AML-193 (cell line): ENCODE measurements around the gene ZNRF1.
"Not testable (repeated sequence)": the region's sequence is repeated elsewhere in the genome, so short reads cannot be mapped to it uniquely, and the experiment has no call there.

Experiments
- DNase-seq, 2 experiments: peaks; one replicate each; lab custom pipeline; 2025; lab: John Stamatoyannopoulos, UW

ZNRF1 gene

GRCh38 chr16:75002474-75002873 lies 3.6 kb downstream of the ZNRF1 start:
- DNase-seq = no peak

GRCh38 chr16:75003931-75004330 lies 5.1 kb downstream of the ZNRF1 start:
- DNase-seq = no peak

GRCh38 chr16:75004460-75004859 lies 5.6 kb downstream of the ZNRF1 start:
- DNase-seq = no peak

- DNase-seq = no peak
These were observed 6.9 kb downstream of the ZNRF1 start for GRCh38 chr16:75005697-75006096.

GRCh38 chr16:75007443-75007842 lies 8.6 kb downstream of the ZNRF1 start:
- no peak for DNase-seq

- DNase-seq = no peak
These were observed 11.6 kb downstream of the ZNRF1 start for GRCh38 chr16:75010427-75010826.

GRCh38 chr16:75011634-75012307 lies 12.9 kb downstream of the ZNRF1 start:
- DNase-seq = no peak

GRCh38 chr16:75012380-75013081 lies 13.7 kb downstream of the ZNRF1 start:
- DNase-seq = no peak

- not testable (repeated sequence) for DNase-seq
These were observed 14.3 kb downstream of the ZNRF1 start for GRCh38 chr16:75013123-75013522.

- no peak for DNase-seq
These were observed 15.5 kb downstream of the ZNRF1 start for GRCh38 chr16:75014318-75014717.

- DNase-seq = not testable (repeated sequence)
These were observed 17.7 kb downstream of the ZNRF1 start for GRCh38 chr16:75016451-75017081.

- no peak for DNase-seq
These were observed 19.1 kb downstream of the ZNRF1 start for GRCh38 chr16:75017670-75018525.

- no peak for DNase-seq
These were observed 20.2 kb downstream of the ZNRF1 start for GRCh38 chr16:75019007-75019406.

GRCh38 chr16:75019586-75019985 lies 20.8 kb downstream of the ZNRF1 start:
- DNase-seq = no peak

GRCh38 chr16:75021410-75021809 lies 22.6 kb downstream of the ZNRF1 start:
- DNase-seq = no peak

- no peak for DNase-seq
These were observed 23.7 kb downstream of the ZNRF1 start for GRCh38 chr16:75022567-75022966.

GRCh38 chr16:75023009-75023408 lies 24.2 kb downstream of the ZNRF1 start:
- DNase-seq = no peak

- DNase-seq = no peak
These were observed 25.4 kb downstream of the ZNRF1 start for GRCh38 chr16:75024182-75024581.

GRCh38 chr16:75024594-75024993 lies 25.8 kb downstream of the ZNRF1 start:
- peak; percentile 76 for DNase-seq

GRCh38 chr16:75025761-75026160 lies 26.9 kb downstream of the ZNRF1 start:
- no peak for DNase-seq

GRCh38 chr16:75026239-75026891 lies 27.5 kb downstream of the ZNRF1 start:
- DNase-seq = not testable (repeated sequence)
